ENCODE data around the gene PHF13.

The PHF13 gene

GRCh38 chr1:6667139-6667538 lies 53.6 kb downstream of the PHF13 start:
- no peak for DNase-seq

DNA sequence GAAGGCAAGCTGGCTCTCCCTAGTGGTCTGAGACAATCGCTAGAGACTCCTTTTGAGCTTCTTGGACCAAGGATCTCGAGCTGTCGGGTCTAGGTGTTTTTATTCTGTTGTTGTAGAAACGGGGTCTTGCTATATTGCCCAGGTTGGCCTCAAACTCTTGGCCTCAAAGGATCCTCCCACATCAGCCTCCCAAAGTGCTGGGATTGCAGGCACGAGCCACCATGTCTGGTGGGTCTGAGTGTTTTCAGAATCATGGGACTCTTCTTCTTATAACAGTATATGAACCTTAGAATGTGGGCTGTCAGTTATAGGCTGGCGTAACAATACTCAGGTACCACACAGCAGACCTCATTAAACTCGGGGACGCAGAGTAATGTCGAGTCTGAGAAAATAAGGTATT lies 55.0 kb downstream of the PHF13 start:
- no peak for DNase-seq

- no peak for DNase-seq
Measured at GRCh38 chr1:6672558-6672957, 59.0 kb downstream of the PHF13 start.

All from stimulated activated CD4-positive, alpha-beta T cell treated with anti-CD3 and anti-CD28 coated beads, Interleukin-4, amount 100 ng/mL, for 4 hours (primary cell).